PC-9 (cell line): ENCODE measurements around the gene MGAT5. TPM values are rescaled to one million over a fixed set of nuclear protein-coding genes. Genes with fewer than 3 reads are reported as not detected.
A peak's percentile ranks its signal among the peaks of the same experiment; 100 is the strongest.

ENCODE experiments used
- BruUV-seq: library from RNA; stranded (reverse); fragments of 400-500 nt; replicated peaks from 2 replicates; lab custom pipeline; 2021; lab: Mats Ljungman, UMichigan
- CTCF ChIA-PET: fragments of 300-600 bp; sonication (Branson Sonifier 250); formaldehyde crosslinking; loops from one replicate; lab custom pipeline; 2022; ENCODE audit warnings: antibody characterized with exemption; lab: Charles Lee
- POLR2A ChIA-PET: fragments of 300-600 bp; sonication (Branson Sonifier 250); formaldehyde crosslinking; loops from one replicate; lab custom pipeline; 2022; ENCODE audit warnings: antibody characterized with exemption; ENCODE audit not compliant: unreplicated experiment; lab: Charles Lee
- DNase-seq, 2 experiments: peaks; one replicate each; pipeline versions ENCODE4 v3.0.0 to v3.0.0-alpha.2; 2015 to 2022; ENCODE audit warnings: mixed read lengths in 1 of 2
- H2AFZ ChIP-seq: fragments of 200-600 bp; sonication (generic); 2 replicates; pipeline ENCODE4 v1.8.1; 2017; ENCODE audit warnings: antibody characterized with exemption
- H3F3A ChIP-seq: fragments of 200-600 bp; sonication (generic); 2 replicates; pipeline ENCODE4 v1.8.1; 2017; ENCODE audit warnings: antibody characterized with exemption, mild to moderate bottlenecking, low read depth; ENCODE audit not compliant: insufficient read depth
- H3K27ac ChIP-seq: fragments of 200-600 bp; sonication (generic); 2 replicates; pipeline ENCODE4 v1.6.1; 2016; ENCODE audit warnings: mixed run types
- H3K27me3 ChIP-seq: fragments of 200-600 bp; sonication (generic); 2 replicates; pipeline ENCODE4 v1.6.1; 2016; ENCODE audit warnings: low read depth, mixed run types; ENCODE audit not compliant: insufficient read depth
- H3K36me3 ChIP-seq: fragments of 200-600 bp; sonication (generic); 2 replicates; pipeline ENCODE4 v1.6.1; 2016; ENCODE audit warnings: low read depth, mixed run types
- H3K4me1 ChIP-seq: fragments of 200-600 bp; sonication (generic); replicated peaks from 2 replicates; pipeline ENCODE4 v1.6.1; 2016; ENCODE audit warnings: mixed run types; ENCODE audit not compliant: insufficient read depth
- H3K4me2 ChIP-seq: fragments of 200-600 bp; sonication (generic); 2 replicates; pipeline ENCODE4 v1.6.1; 2017; ENCODE audit warnings: mixed run types
- H3K4me3 ChIP-seq: fragments of 200-600 bp; sonication (generic); 2 replicates; pipeline ENCODE4 v1.6.1; 2016; ENCODE audit warnings: mixed run types
- H3K79me2 ChIP-seq: fragments of 200-600 bp; sonication (generic); 2 replicates; pipeline ENCODE4 v1.6.1; 2017; ENCODE audit warnings: low read depth, mixed run types
- H3K9me2 ChIP-seq: fragments of 200-600 bp; sonication (generic); 2 replicates; pipeline ENCODE4 v1.8.1; 2017; ENCODE audit warnings: mild to moderate bottlenecking; ENCODE audit not compliant: insufficient read depth
- H3K9me3 ChIP-seq: fragments of 200-600 bp; sonication (generic); 2 replicates; pipeline ENCODE4 v1.8.1; 2016; ENCODE audit warnings: low read depth; ENCODE audit not compliant: insufficient read depth
- H4K20me1 ChIP-seq: fragments of 200-600 bp; sonication (generic); 2 replicates; pipeline ENCODE4 v1.8.1; 2017; ENCODE audit not compliant: insufficient read depth
- EZH2 ChIP-seq: fragments of 200-600 bp; sonication (generic); IDR thresholded peaks from 2 replicates; pipeline ENCODE4 v1.8.0; 2017; ENCODE audit warnings: antibody characterized with exemption, low read depth
- intact Hi-C: fragments of 100-400 bp; cut with micrococcal nuclease; formaldehyde crosslinking; loops from one replicate; pipeline ENCODE4 v1.10.0; 2022; ENCODE audit not compliant: unreplicated experiment
- total RNA-seq: library from RNA; stranded (reverse); gene quantifications from 2 replicates; pipeline ENCODE4 v1.2.3, GENCODE V29; 2021
- TF ChIP-seq, protein P1 (sequence below): fragments of 200-600 bp; sonication (generic); conservative IDR thresholded peaks from 2 replicates; pipeline ENCODE4 v1.6.1; 2017; ENCODE audit warnings: mixed run types, antibody characterized with exemption, mild to moderate bottlenecking, moderate library complexity

MGAT5 gene
- total RNA-seq, 1 experiment from 2014 or later: 33.5 TPM

- Histone ChIP-seq H3K4me2 (no peak overlapping the region), H4K20me1 (no peaks in the 10 kb centered on the region), H3K27me3 (no peaks in the 10 kb centered on the region), H3K4me1 (peaks cover 16% of the 10 kb centered on the region), H3K9me3 (no peaks in the 10 kb centered on the region), H3K36me3 (no peaks in the 10 kb centered on the region), H3K4me3 (no peak overlapping the region), H3K79me2 (no peaks in the 10 kb centered on the region), H3F3A (no peaks in the 10 kb centered on the region), H3K9me2 (no peaks in the 10 kb centered on the region), H2AFZ (no peak overlapping the region), H3K27ac (no peak overlapping the region)
- ChIA-PET CTCF (interaction anchor here (1.0 kb wide), 1 partner anchor 81 kb away, joined by 3 read pairs; no protein-coding TSS in a partner anchor), POLR2A (no interaction called here)
- no peak for DNase-seq
- intact Hi-C loops: no loop called here
- no TSS peak for BruUV-seq
- TF ChIP-seq, protein P1, sequence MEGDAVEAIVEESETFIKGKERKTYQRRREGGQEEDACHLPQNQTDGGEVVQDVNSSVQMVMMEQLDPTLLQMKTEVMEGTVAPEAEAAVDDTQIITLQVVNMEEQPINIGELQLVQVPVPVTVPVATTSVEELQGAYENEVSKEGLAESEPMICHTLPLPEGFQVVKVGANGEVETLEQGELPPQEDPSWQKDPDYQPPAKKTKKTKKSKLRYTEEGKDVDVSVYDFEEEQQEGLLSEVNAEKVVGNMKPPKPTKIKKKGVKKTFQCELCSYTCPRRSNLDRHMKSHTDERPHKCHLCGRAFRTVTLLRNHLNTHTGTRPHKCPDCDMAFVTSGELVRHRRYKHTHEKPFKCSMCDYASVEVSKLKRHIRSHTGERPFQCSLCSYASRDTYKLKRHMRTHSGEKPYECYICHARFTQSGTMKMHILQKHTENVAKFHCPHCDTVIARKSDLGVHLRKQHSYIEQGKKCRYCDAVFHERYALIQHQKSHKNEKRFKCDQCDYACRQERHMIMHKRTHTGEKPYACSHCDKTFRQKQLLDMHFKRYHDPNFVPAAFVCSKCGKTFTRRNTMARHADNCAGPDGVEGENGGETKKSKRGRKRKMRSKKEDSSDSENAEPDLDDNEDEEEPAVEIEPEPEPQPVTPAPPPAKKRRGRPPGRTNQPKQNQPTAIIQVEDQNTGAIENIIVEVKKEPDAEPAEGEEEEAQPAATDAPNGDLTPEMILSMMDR: no peak
- TF ChIP-seq EZH2: no peak
Measured at GRCh38 chr2:134217924-134218323, 35.9 kb upstream of the MGAT5 start.

DNA sequence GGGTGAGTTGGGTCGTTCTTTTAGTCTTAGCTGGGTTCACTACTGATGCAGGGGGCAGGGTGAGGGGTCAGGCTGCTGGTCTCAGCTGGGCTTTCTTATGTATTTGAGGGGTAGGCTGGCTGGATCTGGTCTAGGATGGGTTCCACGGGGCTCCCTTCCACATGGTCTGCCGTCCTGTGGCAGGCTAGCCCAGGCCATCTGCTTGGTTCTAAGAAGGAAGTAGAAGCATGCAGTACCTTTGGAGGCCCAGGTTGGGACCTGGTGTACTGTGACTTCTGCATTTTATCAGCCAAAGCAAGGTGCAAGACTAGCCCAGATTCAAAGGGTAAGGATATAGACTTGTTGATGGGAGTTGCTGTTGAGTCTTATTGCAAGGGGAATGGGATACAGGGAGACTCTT lies 35.5 kb upstream of the MGAT5 start:
- DNase-seq: no peak
- Histone ChIP-seq H3K4me2 (no peak overlapping the region), H3K4me1 (peaks cover 16% of the 10 kb centered on the region), H4K20me1 (no peaks in the 10 kb centered on the region), H3K27me3 (no peaks in the 10 kb centered on the region), H3K36me3 (no peaks in the 10 kb centered on the region), H3K27ac (no peak overlapping the region), H3K9me3 (no peaks in the 10 kb centered on the region), H2AFZ (no peak overlapping the region), H3K4me3 (no peak overlapping the region), H3F3A (no peaks in the 10 kb centered on the region), H3K9me2 (no peaks in the 10 kb centered on the region), H3K79me2 (no peaks in the 10 kb centered on the region)
- intact Hi-C loops: no loop called here
- ChIA-PET CTCF (interaction anchor here (0.8 kb wide), 1 partner anchor 99 kb away, joined by 4 read pairs; no protein-coding TSS in a partner anchor), POLR2A (no interaction called here)
- BruUV-seq: no TSS peak
- no peak for TF ChIP-seq EZH2
- TF ChIP-seq, protein P1: no peak

- POLR2A ChIA-PET: no interaction called here
- H3K4me2 ChIP-seq: no peak overlapping the region
- no peaks in the 10 kb centered on the region for H3K36me3 ChIP-seq
- CTCF ChIA-PET: interaction anchor here (0.8 kb wide), 1 partner anchor 100 kb away, joined by 4 read pairs; no protein-coding TSS in a partner anchor
- intact Hi-C loops: no loop called here
- H3K27ac ChIP-seq: no peak overlapping the region
- H3K9me2 ChIP-seq: no peaks in the 10 kb centered on the region
- TF ChIP-seq, protein P1: no peak
- no peak for TF ChIP-seq EZH2
- H2AFZ ChIP-seq: no peak overlapping the region
- DNase-seq: peak in 1 of 2 experiments; percentile 51
- peaks cover 16% of the 10 kb centered on the region for H3K4me1 ChIP-seq
- BruUV-seq: no TSS peak
- H4K20me1 ChIP-seq: no peaks in the 10 kb centered on the region
- no peaks in the 10 kb centered on the region for H3K9me3 ChIP-seq
- H3K4me3 ChIP-seq: no peak overlapping the region
- no peaks in the 10 kb centered on the region for H3K27me3 ChIP-seq
- no peaks in the 10 kb centered on the region for H3F3A ChIP-seq
- H3K79me2 ChIP-seq: no peaks in the 10 kb centered on the region
Measured at GRCh38 chr2:134218930-134219658, 34.8 kb upstream of the MGAT5 start.
